GM12878 (cell line): ENCODE results near the gene CCDC187. TPM values are rescaled to one million over a fixed set of nuclear protein-coding genes. Genes with fewer than 3 reads are reported as not detected.

Experiments
- ATAC-seq: fragments of 200-7000 bp; cut with Tn5 transposase; 3 replicates; pipeline ENCODE4 v1.9.1; 2020; ENCODE audit warnings: mild to moderate bottlenecking, moderate library complexity
- BruUV-seq: library from RNA; stranded (reverse); fragments of 400-500 nt; replicated peaks from 2 replicates; lab custom pipeline; 2021; lab: Mats Ljungman, UMichigan
- CTCF ChIA-PET: fragments of 300-600 bp; sonication (Branson Sonifier 250); formaldehyde crosslinking; extraction: SDS; loops from one replicate; lab custom pipeline; 2021; ENCODE audit warnings: inconsistent platforms; lab: Yijun Ruan, JAX
- POLR2A ChIA-PET: fragments of 350-600 bp; formaldehyde crosslinking; extraction: SDS; loops from one replicate; lab custom pipeline; 2021; ENCODE audit warnings: inconsistent platforms; lab: Charles Lee
- RAD21 ChIA-PET: fragments of 300-600 bp; sonication (Branson Sonifier 250); formaldehyde crosslinking; loops from one replicate; lab custom pipeline; 2023; ENCODE audit warnings: antibody characterized with exemption; ENCODE audit not compliant: unreplicated experiment; lab: Charles Lee
- SMC1A ChIA-PET: fragments of 300-600 bp; sonication (Branson Sonifier 250); formaldehyde crosslinking; loops from one replicate; lab custom pipeline; 2023; ENCODE audit not compliant: unreplicated experiment, uncharacterized antibody; lab: Charles Lee
- DNase-seq: peaks from one replicate; pipeline ENCODE4 v3.0.0-alpha.2; 2011; ENCODE audit warnings: low read depth, low spot score
- FAIRE-seq: peaks from 3 replicates; lab custom pipeline; 2011; peaks lifted over from hg19 to GRCh38; lab: Jason Lieb, UNC
- H2AFZ ChIP-seq: 2 replicates; pipeline ENCODE4 v1.6.0; 2011; ENCODE audit warnings: low read depth, low read length, control low read depth; ENCODE audit not compliant: control insufficient read depth
- H3K27ac ChIP-seq: 2 replicates; pipeline ENCODE4 v1.5.1; 2011; ENCODE audit warnings: control low read depth; ENCODE audit not compliant: control insufficient read depth, insufficient read depth
- H3K27me3 ChIP-seq, 2 experiments: replicated peaks in 1 of 2; 2 replicates each; pipeline versions ENCODE4 v1.6.0 to v1.6.1; 2011; ENCODE audit warnings: low read length in 1 of 2; ENCODE audit not compliant: control insufficient read depth in 2 of 2, insufficient read depth in 2 of 2
- H3K36me3 ChIP-seq, 2 experiments: 2 replicates each; pipeline ENCODE4 v1.5.1; 2011; ENCODE audit warnings: low read length in 1 of 2; ENCODE audit not compliant: control insufficient read depth in 2 of 2, insufficient read depth in 2 of 2
- H3K4me1 ChIP-seq: 2 replicates; pipeline ENCODE4 v1.6.1; 2011; ENCODE audit warnings: mild to moderate bottlenecking, low read length, moderate library complexity, mixed read lengths; ENCODE audit not compliant: control insufficient read depth, insufficient read depth
- H3K4me2 ChIP-seq: 2 replicates; pipeline ENCODE4 v1.6.0; 2011; ENCODE audit warnings: control low read depth; ENCODE audit not compliant: control insufficient read depth, insufficient read depth
- H3K4me3 ChIP-seq: fragments of 200-600 bp; sonication (generic); 2 replicates; pipeline ENCODE4 v1.5.1; 2016
- H3K79me2 ChIP-seq: 2 replicates; pipeline ENCODE4 v1.6.0; 2011; ENCODE audit warnings: low read length; ENCODE audit not compliant: control insufficient read depth, insufficient read depth
- H3K9ac ChIP-seq: 2 replicates; pipeline ENCODE4 v1.8.0; 2011; ENCODE audit warnings: low read length, control low read depth, mixed read lengths; ENCODE audit not compliant: control insufficient read depth, insufficient read depth
- H3K9me3 ChIP-seq: replicated peaks from 3 replicates; pipeline ENCODE4 v1.5.1; 2011; ENCODE audit warnings: mild to moderate bottlenecking, low read length; ENCODE audit not compliant: control insufficient read depth, insufficient read depth
- H4K20me1 ChIP-seq: 2 replicates; pipeline ENCODE4 v1.6.0; 2011; ENCODE audit not compliant: control insufficient read depth, insufficient read depth
- ATF7 ChIP-seq: fragments of 450-650 bp; IDR thresholded peaks from 2 replicates; pipeline ENCODE4 v1.6.1; 2016; ENCODE audit warnings: low read depth, mild to moderate bottlenecking
- BCL11A ChIP-seq: IDR thresholded peaks from 2 replicates; pipeline ENCODE4 v1.6.1; 2011; ENCODE audit warnings: low read depth, low read length
- BMI1 ChIP-seq: fragments of 450-650 bp; IDR thresholded peaks from 2 replicates; pipeline ENCODE4 v1.6.1; 2016; ENCODE audit warnings: mild to moderate bottlenecking, moderate library complexity, borderline replicate concordance
- CEBPB ChIP-seq, 2 experiments: fragments of 150-350 bp in 1 of 2; IDR thresholded peaks; 2 replicates each; pipeline ENCODE4 v1.6.1; 2012 to 2014; ENCODE audit warnings: low read depth in 2 of 2, low read length in 2 of 2, borderline replicate concordance in 1 of 2, inconsistent platforms in 1 of 2
- E4F1 ChIP-seq: fragments of 450-650 bp; IDR thresholded peaks from 2 replicates; pipeline ENCODE4 v1.6.1; 2018; ENCODE audit warnings: borderline replicate concordance, mild to moderate bottlenecking; ENCODE audit not compliant: partially characterized antibody
- FOS ChIP-seq: IDR thresholded peaks from 3 replicates; pipeline ENCODE4 v1.6.1; 2011; ENCODE audit warnings: borderline replicate concordance; ENCODE audit not compliant: insufficient read length; ENCODE audit errors: extremely low read depth
- MEF2A ChIP-seq: IDR thresholded peaks from 2 replicates; pipeline ENCODE4 v1.6.1; 2011; ENCODE audit warnings: low read depth, mild to moderate bottlenecking, low read length, moderate library complexity; ENCODE audit not compliant: insufficient read depth
- MTA3 ChIP-seq: IDR thresholded peaks from 2 replicates; pipeline ENCODE4 v1.6.1; 2012; ENCODE audit warnings: low read length, inconsistent platforms, borderline replicate concordance
- MXI1 ChIP-seq: fragments of 150-350 bp; IDR thresholded peaks from 2 replicates; pipeline ENCODE4 v1.6.1; 2011; ENCODE audit warnings: low read depth, mild to moderate bottlenecking, inconsistent platforms, low read length, improper control_type of control experiment
- NRF1 ChIP-seq: conservative IDR thresholded peaks from 2 replicates; pipeline ENCODE4 v1.6.1; 2011; ENCODE audit warnings: mild to moderate bottlenecking, low read depth, low read length, improper control_type of control experiment
- POLR2AphosphoS2 ChIP-seq: IDR thresholded peaks from 2 replicates; pipeline ENCODE4 v1.6.1; 2011; ENCODE audit warnings: low read depth, mild to moderate bottlenecking, low read length, improper control_type of control experiment, moderate library complexity
- SKIL ChIP-seq: fragments of 450-650 bp; IDR thresholded peaks from 2 replicates; pipeline ENCODE4 v1.6.1; 2017; ENCODE audit warnings: mild to moderate bottlenecking, low read depth, inconsistent platforms; ENCODE audit not compliant: poor library complexity, severe bottlenecking
- SUZ12 ChIP-seq: fragments of 200-600 bp; sonication (generic); IDR thresholded peaks from one replicate; pipeline ENCODE4 v1.6.1; 2018; ENCODE audit warnings: antibody characterized with exemption, mild to moderate bottlenecking; ENCODE audit not compliant: unreplicated experiment
- YBX1 ChIP-seq: fragments of 450-650 bp; IDR thresholded peaks from 2 replicates; pipeline ENCODE4 v1.6.1; 2016; ENCODE audit warnings: antibody characterized with exemption
- ZNF24 ChIP-seq: fragments of 450-650 bp; IDR thresholded peaks from 2 replicates; pipeline ENCODE4 v1.6.1; 2017; ENCODE audit warnings: antibody characterized with exemption, mild to moderate bottlenecking
- ZNF274 ChIP-seq: IDR thresholded peaks from one replicate; pipeline ENCODE4 v1.8.0; 2011; ENCODE audit not compliant: insufficient read length, insufficient read depth
- ZNF384 ChIP-seq: IDR thresholded peaks from 2 replicates; pipeline ENCODE4 v1.6.1; 2012; ENCODE audit warnings: low read depth, mild to moderate bottlenecking, low read length, improper control_type of control experiment, borderline replicate concordance
- ZNF622 ChIP-seq: fragments of 450-650 bp; IDR thresholded peaks from 2 replicates; pipeline ENCODE4 v1.6.1; 2017; ENCODE audit warnings: mild to moderate bottlenecking, inconsistent platforms
- WGBS: methylation state at CpG from one replicate; pipeline ENCODE4 v1.1.6; 2016; ENCODE audit warnings: low lambda C conversion rate; ENCODE audit not compliant: insufficient replicate concordance, insufficient coverage; ENCODE audit errors: missing lambda C conversion rate; 5-methylcytosine and 5-hydroxymethylcytosine counted together
- in situ Hi-C: fragments of 300-500 bp; cut with MboI; formaldehyde crosslinking; loops from 9 replicates; pipeline ENCODE4 v1.14.3; 2018; ENCODE audit warnings: mixed read lengths
- intact Hi-C: fragments of 100-400 bp; cut with micrococcal nuclease; formaldehyde crosslinking; loops from one replicate; pipeline ENCODE4 v1.14.2; 2022; ENCODE audit not compliant: unreplicated experiment
- polyA plus RNA-seq, 11 experiments: library from polyadenylated mRNA; depleted of rRNA in 4 of 11; unstranded in 6 of 11; stranded (reverse) in 5 of 11; fragments of >200 nt; fragmentation: Nextera tagmentation in 4 of 11; fragmentation: Illumina TruSeq in 1 of 11; extraction: Ambion mirVana in 4 of 11; extraction: Trizol in 1 of 11; gene quantifications; 1 replicate in 1 of 11; 2 replicates in 10 of 11; pipeline versions ENCODE4 v1.2.1 to v1.2.3, GENCODE V29; 2011 to 2016; ENCODE audit warnings: inconsistent platforms in 2 of 11, missing spikeins in 2 of 11, low read depth in 1 of 11
- total RNA-seq, 4 experiments: library from RNA; depleted of rRNA in 3 of 4; stranded (reverse); fragments of >200 nt in 3 of 4; fragmentation: Illumina TruSeq in 1 of 4; extraction: Trizol in 1 of 4; gene quantifications; 2 replicates each; pipeline versions ENCODE4 v1.2.1 to v1.2.3, GENCODE V29; 2013 to 2021

CCDC187 gene
- total and polyA plus RNA-seq, 10 of the 15 experiments (the other 5 are each of a cell fraction or from before 2014, with no cell fraction given), result 0.04 to 0.23 (median 0.04) TPM; not detected in 7

GRCh38 chr9:136339173-136339957, 35.5 kb upstream of the CCDC187 start (continued):
- TF ChIP-seq MEF2A, result no peak
- no peak for TF ChIP-seq YBX1
- no peak for TF ChIP-seq ZNF384
- TF ChIP-seq SKIL, result no peak
- no peak for TF ChIP-seq BMI1
- TF ChIP-seq FOS, result no peak
- TF ChIP-seq ZNF622, result no peak
- TF ChIP-seq, all 136 proteins: peak for 5

- Histone ChIP-seq H3K9ac (no peak overlapping the region), H4K20me1 (no peaks in the 10 kb centered on the region), H3K27me3 (no peaks in the 10 kb centered on the region), H2AFZ (no peak overlapping the region), H3K4me2 (no peak overlapping the region), H3K79me2 (no peaks in the 10 kb centered on the region), H3K27ac (no peak overlapping the region), H3K4me1 (no peaks in the 10 kb centered on the region), H3K9me3 (no peaks in the 10 kb centered on the region), H3K36me3 (no peaks in the 10 kb centered on the region), H3K4me3 (no peak overlapping the region)
- no TSS peak for BruUV-seq
- RAD21 ChIA-PET, result interaction anchor here (1.0 kb wide), 1 partner anchor 24 kb away, joined by 3 read pairs; no protein-coding TSS in a partner anchor
- FAIRE-seq (no peak), ATAC-seq (no peak), DNase-seq (no peak)
- intact Hi-C loops (no loop called here), in situ Hi-C loops (loop anchor here (5.0 kb wide), 1 partner anchor 59 kb away; no protein-coding TSS in a partner anchor)
- POLR2A ChIA-PET, result no interaction called here
- SMC1A ChIA-PET, result no interaction called here
- CTCF ChIA-PET, result interaction anchor here (1.1 to 2.0 kb wide), 2 partner anchors 15 to 63 kb away, joined by 3 to 8 read pairs; no protein-coding TSS in a partner anchor
- 37% methylated on average over 18 of the region's 25 CpGs for WGBS
- no peak for TF ChIP-seq CEBPB (IDR thresholded peaks at IDR 0.05; ENCODE audit: borderline replicate concordance in 1 of 2, low read depth in 2 of 2, low read length in 2 of 2)
- no peak for TF ChIP-seq ZNF274
- TF ChIP-seq ZNF24, result no peak
- TF ChIP-seq POLR2AphosphoS2, result no peak
- TF ChIP-seq MXI1, result no peak
- no peak for TF ChIP-seq ZNF622
- no peak for TF ChIP-seq NRF1
- TF ChIP-seq MTA3, result no peak
- TF ChIP-seq E4F1, result no peak
- no peak for TF ChIP-seq SUZ12
- TF ChIP-seq BCL11A, result no peak
- no peak for TF ChIP-seq ATF7
These were observed 34.6 kb upstream of the CCDC187 start for GRCh38 chr9:136338511-136338910.
